HG03442 (cell line): ENCODE measurements around the gene DNAH8.
A peak's percentile ranks its signal among the peaks of the same experiment; 100 is the strongest.

Source experiments
- ATAC-seq: cut with Tn5 transposase; IDR thresholded peaks from one replicate; pipeline ENCODE4 v1.9.1; 2021; ENCODE audit warnings: mild to moderate bottlenecking, moderate library complexity; ENCODE audit not compliant: unreplicated experiment

Gene DNAH8

DNA sequence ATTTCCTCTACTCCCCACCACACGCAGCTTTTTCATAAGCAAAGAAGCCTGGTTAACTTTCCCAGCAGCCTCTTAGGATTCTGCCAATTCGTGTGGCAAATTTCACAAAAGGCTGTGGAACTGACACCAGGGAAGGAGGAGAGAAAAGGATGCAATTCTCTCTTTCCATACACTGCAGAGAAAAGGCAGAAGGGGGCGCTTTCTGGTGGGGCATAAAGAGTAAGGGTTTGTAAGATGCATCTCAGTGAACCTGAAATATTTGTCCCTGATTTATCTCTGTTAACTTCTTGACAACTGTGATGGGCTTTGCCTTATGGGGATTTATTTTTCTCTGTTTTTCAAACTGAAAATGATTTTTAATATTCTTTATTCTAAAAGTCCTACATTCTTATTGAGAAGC is 288.0 kb downstream of the DNAH8 start:
- ATAC-seq: no peak

- ATAC-seq: no peak
Measured at GRCh38 chr6:39003492-39003891, 288.4 kb downstream of the DNAH8 start.

GRCh38 chr6:39004801-39005200 is 289.7 kb downstream of the DNAH8 start:
- ATAC-seq: no peak

GRCh38 chr6:39005774-39006173 is 290.7 kb downstream of the DNAH8 start:
- no peak for ATAC-seq

DNA sequence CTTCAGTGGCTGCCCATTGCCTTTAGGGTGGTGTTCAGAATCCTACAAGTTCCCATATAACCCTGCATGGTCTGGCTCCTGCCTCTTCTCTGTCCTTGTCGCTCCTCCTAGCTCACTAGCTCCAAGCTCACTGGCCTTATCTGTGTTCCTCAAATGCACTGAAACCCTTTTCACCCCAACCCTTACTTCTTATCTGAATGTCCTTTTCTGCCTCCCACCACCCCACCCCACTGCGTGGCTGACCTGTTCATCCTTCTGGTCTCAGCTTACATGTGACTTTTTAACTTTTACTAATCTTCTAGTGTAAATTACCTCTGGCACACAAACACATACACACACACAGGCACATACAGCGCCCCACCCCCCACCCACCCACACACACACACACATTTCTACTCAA is 292.5 kb downstream of the DNAH8 start:
- ATAC-seq: no peak

DNA sequence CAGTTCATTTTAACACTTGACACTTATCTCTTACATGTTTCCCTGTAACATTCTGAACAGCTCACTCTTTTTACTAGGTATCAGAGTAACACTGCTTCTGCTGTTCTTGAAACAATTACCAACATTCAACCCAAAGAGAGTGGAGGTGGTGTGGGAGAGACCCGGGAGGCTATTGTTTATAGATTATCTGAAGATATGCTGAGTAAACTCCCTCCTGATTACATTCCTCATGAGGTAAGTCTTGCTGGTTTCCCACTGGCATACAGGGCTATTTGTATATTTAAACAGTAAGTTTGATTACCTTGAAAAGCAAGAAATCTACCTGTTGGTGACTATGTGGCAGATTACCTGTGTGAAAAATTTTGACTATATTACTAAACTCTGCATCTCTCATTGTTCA is 293.6 kb downstream of the DNAH8 start:
- no peak for ATAC-seq

DNA sequence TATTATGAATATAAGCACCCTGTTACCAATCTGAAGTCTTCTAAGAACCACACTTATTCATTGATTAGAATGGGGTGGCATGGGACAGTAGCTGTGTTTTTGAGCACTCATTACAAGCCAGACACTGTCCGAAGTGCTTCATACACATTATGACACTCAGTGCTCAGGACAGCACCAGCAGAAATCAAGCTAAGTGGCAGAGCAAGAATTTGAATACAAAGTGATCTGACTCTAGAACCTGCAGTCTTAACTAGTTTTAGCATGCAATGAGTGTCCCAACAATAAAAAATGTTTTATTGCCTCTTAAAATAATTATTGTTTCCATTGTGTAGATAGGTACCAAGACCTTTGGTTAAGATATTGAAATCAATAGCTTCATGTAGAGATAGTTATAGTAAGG is 294.4 kb downstream of the DNAH8 start:
- no peak for ATAC-seq

GRCh38 chr6:39016839-39017546 is 301.9 kb downstream of the DNAH8 start:
- no peak for ATAC-seq

- ATAC-seq: no peak
Measured at GRCh38 chr6:39017547-39017880, 302.4 kb downstream of the DNAH8 start.

DNA sequence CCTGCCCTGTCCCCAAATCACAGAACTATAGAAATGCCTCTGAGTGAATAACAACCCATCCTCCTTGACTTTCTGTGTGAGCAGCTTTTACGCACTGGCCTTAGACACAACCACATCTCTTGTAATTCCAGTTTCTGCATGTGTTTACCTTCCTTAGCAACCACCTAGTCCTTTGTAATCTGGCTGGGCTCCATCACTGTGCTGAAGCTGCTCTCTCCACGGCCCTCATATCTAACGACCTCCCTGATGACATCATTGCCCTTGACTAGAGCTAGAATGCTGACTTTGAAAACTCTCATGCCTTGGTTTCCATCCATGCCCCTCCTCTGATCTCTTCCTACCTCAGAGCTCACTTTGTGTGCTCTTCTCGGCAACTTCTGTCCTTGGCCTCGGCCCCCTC is 303.0 kb downstream of the DNAH8 start:
- ATAC-seq: no peak

- ATAC-seq: no peak
Measured at GRCh38 chr6:39020136-39020535, 305.0 kb downstream of the DNAH8 start.

DNA sequence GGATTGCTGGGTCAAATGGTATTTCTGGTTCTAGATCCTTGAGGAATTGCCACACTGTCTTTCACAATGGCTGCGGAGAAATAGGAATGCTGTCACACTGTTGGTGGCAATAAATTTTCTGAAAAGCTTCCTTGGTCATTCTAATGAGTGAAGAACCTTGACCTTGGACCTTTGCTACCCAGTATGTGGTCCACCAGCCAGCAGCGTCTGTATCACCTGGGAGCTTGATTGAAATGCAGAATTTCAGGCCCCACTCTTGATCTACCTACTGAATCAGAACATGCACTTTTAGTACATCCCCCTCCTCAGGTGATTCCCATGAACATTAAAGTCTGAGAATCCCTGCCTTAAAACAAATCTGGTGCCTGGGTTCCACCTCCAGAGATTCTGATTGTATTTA is 305.9 kb downstream of the DNAH8 start:
- no peak for ATAC-seq

GRCh38 chr6:39021779-39022178 is 306.7 kb downstream of the DNAH8 start:
- no peak for ATAC-seq

DNA sequence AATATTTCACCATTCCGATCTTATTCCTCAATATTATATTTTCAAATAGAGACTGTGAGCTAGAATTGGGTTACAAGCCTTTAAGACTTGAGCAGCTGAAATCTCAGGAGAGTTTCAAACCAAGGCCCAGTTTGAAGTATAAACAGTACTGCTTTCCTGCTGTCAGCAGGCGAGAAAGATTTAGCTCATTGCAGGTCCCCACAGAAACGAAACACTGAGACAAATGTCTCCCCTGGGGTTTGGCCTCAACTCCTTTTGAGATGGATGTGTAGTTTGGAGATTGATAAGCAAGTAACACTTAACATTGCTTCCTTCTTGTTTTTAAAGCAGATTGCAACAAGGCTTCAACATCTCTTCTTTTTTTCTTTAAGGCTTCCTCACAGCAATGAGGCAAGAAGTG is 311.1 kb downstream of the DNAH8 start:
- no peak for ATAC-seq

GRCh38 chr6:39029156-39030011 is 314.3 kb downstream of the DNAH8 start:
- peak; percentile 71 for ATAC-seq

DNA sequence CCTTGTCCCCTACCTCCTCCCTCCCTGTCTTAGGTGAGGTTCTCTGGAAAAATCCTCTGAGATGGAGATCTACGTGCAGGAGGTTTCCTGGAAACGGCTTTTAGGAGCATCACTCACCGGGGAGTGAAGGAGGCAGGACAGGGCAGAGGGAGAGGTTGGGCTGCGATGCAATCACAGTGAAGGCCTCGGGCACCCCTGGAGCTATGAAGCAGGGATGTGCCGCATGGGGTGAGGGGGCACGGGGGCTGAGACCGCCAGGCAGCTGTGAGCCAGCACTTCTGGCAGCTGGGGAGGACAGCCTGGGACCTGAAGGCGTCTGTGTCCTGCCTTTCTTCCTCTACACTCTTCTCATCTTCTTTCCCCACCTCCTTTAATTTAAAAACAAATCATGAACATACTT is 320.6 kb downstream of the DNAH8 start:
- ATAC-seq: no peak

DNA sequence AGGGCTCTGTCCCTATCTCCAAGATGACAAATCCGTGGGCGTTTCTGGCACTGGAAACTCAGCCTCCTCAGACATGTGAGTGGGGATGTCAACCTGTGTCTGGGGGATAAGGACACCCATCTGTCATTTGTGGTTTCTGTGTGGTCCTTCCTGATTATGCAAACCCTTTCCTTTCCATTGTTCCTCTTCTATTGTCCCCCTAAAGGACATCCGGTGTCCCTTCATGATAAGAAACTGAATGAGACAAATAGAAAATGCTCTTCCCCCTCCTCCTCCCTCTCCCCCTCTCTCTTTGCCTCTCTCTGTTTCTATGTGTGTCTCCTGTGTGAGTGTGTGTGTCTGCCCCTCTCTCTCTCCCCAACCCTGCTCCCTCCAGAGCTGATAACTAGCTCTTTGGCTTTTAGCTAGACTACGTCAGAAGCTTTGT is 322.0 kb downstream of the DNAH8 start:
- no peak for ATAC-seq

DNA sequence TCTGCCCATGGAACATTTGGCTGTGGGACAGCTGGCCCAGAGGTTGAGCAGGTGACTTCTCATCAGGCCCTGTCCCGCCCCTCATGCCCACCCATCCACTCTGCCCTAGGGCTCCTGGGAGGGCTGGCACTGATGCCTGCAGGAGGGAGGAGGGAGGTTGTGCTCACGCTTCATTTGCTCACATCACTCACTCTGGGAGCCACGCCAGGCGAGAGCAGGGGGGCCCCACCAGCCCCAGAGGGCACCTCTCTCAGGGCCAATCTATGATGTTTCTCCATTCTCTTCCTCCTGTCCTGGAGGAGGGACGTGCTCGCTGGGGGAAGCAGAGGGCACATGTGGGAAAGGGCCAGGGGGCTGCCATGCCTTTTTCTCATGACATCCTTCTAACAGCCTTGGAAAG is 322.6 kb downstream of the DNAH8 start:
- ATAC-seq: no peak

DNA sequence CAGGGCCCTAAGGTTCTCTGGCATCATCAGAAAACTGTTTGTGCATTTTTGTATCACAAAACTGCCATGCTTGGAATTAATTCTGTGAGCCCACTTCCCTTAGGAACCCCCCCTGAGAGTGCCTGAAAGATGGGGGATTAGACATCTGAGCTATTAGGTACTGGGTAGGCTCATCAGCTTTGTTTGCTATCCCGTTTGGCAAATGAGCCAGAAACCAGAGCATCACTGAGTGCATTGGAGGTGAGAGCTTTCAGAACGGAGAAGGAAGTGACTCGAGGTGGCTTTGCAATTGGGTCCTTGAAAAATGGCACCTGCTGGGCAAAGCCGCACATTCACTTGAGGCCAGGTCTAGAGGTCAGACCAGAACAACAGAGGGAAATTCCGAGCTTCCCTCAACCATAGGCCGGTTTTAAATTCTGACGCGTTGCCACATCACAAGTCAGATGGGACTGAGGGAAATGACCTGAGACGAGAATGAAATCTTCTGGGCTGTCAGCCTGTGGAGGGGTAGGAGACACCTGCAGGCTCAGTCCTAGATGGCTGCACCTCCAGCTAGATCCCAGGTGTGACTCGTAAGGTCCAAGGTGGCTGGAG is 325.1 kb downstream of the DNAH8 start:
- no peak for ATAC-seq

DNA sequence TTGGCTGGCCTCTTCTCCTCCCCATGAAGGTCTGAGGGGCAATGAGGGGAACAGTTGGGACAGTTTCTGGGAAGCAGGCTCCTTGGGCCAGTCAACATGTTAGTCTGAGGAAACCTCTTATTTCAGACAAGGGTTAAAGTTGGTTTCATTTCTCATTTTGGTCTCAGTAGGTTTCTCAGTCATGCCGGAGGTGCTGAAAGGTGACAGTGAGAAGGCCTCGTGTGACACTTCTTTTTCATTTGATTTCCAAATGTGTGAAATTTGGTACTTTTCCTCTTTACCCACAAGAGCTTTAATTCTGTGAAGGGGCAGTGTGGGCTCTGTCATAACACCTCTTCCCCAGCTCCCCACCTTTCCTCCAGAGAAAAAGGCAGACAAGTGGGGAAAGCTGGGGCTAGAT is 326.0 kb downstream of the DNAH8 start:
- ATAC-seq: peak; percentile 43

- no peak for ATAC-seq
Measured at GRCh38 chr6:39043776-39044175, 328.7 kb downstream of the DNAH8 start.

- ATAC-seq: no peak
Measured at GRCh38 chr6:39044181-39044580, 329.1 kb downstream of the DNAH8 start.
